GM21515 (cell line): ENCODE measurements around the gene ZBTB9.
"Not testable (repeated sequence)": the region's sequence is repeated elsewhere in the genome, so short reads cannot be mapped to it uniquely, and the experiment has no call there.

Experiments
- ATAC-seq: cut with Tn5 transposase; IDR thresholded peaks from one replicate; pipeline ENCODE4 v1.9.1; 2021; ENCODE audit not compliant: unreplicated experiment

Gene ZBTB9

DNA sequence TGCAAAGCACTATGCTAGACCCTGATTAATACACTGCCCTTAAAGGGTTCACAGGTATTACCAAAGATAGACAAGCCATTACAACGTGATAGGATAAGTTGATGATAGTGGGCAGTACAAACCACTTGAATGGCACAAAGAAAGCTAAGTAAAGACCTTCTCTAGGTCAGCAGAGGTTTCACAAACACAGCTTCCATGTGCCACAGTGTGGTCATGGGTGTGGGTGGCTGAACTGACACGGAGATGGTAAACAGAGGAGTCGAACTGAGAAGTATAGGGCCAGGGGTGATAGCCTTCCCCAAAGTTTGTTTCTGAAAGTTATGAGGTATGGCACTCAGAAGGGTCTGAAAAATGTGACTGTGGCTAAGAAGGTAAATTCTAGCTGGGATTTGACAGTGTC, 4.3 kb downstream of the ZBTB9 start:
- ATAC-seq, result no peak

- ATAC-seq, result no peak
These were observed 4.8 kb downstream of the ZBTB9 start for GRCh38 chr6:33459226-33459625.

DNA sequence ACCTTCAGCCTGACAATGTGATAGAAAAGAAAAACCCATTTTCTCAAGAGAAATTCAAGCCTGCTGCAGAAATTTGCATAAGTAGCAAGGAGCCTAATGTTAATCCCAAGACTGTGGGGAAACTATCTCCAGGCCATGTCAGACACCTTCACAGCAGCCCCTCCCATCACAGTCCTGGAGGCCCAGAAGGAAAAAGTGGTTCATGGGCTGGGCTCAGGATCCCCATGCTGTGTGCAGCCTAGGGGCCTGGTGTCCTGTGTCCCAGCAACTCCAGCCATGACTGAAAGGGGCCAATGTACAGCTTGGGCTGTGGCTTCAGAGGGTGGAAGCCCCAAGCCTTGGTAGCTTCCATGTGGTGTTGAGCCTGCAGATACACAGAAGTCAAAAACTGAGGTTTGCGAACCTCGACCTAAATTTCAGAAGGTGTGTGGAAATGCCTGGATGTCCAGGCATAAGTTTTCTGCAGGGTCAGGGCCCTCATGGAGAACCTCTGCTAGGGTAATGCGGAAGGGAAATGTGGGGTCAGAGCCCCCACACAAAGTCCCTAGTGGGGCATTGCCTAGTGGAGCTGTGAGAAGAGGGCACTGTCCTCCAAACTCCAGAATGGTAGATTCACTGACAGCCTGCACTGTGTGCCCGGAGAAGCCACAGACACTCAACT, 11.8 kb downstream of the ZBTB9 start:
- ATAC-seq, result no peak

DNA sequence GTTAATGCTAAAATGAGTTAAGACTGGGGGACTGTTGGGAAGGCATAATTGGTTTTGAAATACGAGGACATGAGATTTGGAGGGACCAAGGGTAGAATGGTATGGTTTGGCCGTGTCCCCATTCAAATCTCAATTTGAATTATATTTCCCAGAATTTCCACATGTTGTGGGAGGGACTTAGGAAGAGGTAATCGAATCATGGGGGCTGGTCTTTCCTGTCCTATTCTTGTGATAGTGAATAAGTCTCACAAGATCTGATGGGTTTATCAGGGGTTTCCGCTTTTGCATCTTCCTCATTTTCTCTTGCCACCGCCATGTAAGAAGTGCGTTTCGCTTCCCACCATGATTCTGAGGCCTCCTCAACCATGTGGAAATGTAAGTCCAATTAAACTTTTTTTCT, 12.7 kb downstream of the ZBTB9 start:
- ATAC-seq, result no peak

- no peak for ATAC-seq
These were observed 15.3 kb downstream of the ZBTB9 start for GRCh38 chr6:33469661-33470060.

GRCh38 chr6:33477864-33478263, 23.5 kb downstream of the ZBTB9 start:
- no peak for ATAC-seq

- ATAC-seq, result no peak
These were observed 26.8 kb downstream of the ZBTB9 start for GRCh38 chr6:33481192-33481591.

GRCh38 chr6:33482620-33483019, 28.2 kb downstream of the ZBTB9 start:
- not testable (repeated sequence) for ATAC-seq

- ATAC-seq, result no peak
These were observed 29.3 kb downstream of the ZBTB9 start for GRCh38 chr6:33483678-33484077.

DNA sequence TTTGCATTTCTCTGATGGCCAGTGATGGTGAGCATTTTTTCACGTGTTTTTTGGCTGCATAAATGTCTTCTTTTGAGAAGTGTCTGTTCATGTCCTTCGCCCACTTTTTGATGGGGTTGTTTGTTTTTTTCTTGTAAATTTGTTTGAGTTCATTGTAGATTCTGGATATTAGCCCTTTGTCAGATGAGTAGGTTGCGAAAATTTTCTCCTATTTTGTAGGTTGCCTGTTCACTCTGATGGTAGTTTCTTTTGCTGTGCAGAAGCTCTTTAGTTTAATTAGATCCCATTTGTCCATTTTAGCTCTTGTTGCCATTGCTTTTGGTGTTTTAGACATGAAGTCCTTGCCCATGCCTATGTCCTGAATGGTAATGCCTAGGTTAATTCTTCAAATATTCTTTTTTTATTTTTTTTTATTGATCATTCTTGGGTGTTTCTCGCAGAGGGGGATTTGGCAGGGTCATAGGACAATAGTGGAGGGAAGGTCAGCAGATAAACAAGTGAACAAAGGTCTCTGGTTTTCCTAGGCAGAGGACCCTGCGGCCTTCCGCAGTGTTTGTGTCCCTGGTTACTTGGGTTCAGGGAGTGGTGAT, 30.4 kb downstream of the ZBTB9 start:
- not testable (repeated sequence) for ATAC-seq

GRCh38 chr6:33485680-33486079, 31.3 kb downstream of the ZBTB9 start:
- ATAC-seq, result not testable (repeated sequence)

- ATAC-seq, result no peak
These were observed 34.0 kb downstream of the ZBTB9 start for GRCh38 chr6:33488339-33488738.

DNA sequence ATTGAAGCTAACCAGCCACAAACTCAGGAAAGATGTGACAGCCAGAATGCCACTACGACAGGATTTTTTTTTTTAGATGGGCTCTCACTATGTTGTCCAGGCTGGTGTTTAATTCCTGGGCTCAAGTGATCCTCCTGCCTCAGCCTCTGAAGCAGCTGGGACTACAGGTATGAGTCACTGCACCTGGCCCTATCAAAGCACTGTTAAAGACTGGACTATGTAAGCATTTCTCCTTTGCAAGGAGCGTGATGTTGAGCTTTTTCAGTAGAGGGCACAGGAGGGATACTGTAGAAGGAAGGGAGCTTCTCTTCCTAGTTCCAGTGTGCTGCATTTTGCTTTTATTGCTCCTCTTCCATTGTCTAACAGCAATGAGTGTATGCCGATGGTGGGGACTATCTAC, 35.8 kb downstream of the ZBTB9 start:
- no peak for ATAC-seq

DNA sequence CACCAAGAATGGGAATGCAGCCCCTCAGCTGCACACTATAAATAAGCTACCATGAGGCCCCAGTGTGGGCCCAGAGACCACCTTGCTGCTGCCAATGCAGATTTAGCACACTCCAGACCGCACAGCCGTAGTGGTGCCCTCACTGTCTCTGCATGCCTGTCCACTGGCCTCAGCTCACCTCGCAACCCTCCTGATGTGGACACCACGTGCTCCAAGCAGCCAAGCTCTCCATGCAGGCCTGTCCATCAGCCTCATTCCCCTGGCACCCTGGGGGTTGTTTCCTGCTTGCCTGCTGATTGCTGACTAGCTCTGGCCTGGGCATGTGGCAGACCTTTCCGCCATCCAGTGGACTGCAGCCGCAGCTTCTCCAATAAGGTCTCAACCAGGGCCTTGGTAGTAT, 36.2 kb downstream of the ZBTB9 start:
- no peak for ATAC-seq

DNA sequence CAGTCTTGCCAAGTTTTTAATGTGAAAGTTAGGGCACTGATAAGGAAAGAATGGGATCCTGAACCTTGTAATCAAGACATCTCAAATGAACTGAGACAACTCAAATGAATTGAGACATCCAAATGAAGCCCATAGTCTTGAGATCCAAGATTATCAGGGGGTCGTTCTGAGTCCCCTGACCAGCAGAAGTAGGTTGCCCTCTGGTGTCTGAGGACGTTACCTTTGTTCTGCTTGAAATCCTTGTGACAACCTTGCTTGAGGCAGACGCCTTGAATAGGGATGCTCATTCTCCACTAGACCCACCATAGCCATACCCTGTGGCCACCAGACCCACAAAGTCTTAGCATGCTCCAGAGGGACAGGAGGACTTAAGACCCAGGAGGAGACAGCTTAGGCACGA, 37.7 kb downstream of the ZBTB9 start:
- ATAC-seq, result no peak

DNA sequence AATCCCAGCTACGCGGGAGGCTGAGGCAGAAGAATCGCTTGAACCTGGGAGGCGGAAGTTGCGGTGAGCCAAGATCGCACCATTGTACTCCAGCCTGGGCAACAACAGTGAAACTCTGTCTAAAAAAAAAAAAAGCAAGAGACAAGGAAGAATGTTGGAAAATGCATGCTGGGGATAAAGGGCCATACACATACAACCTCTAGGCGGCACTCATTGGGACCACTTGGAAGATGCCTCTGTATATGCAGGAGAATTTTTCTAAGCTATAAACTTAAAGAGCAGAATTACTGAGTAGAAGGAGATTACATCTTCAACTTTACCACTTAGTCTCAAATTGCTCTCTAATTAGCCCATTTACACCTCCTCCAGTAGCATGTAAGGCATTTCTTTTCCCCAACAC, 42.8 kb downstream of the ZBTB9 start:
- no peak for ATAC-seq

DNA sequence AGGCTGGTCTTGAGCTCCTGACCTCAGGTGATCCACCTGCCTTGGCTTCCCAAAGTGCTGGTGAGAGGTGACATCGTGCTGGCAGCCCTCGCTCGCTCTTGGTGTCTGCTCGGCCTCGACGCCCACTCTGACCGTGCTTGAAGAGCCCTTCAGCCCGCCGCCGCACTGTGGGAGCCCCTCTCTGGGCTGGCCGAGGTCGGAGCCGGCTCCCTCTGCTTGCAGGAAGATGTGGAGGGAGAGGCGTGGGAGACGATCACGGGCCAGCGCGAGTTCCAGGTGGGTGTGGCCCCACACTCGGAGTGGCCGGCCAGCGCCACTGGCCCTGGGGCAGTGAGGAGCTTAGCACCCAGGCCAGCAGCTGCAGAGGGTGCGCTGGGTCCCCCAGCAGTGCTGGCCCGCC, 48.1 kb downstream of the ZBTB9 start:
- ATAC-seq, result no peak

- no peak for ATAC-seq
These were observed 50.1 kb downstream of the ZBTB9 start for GRCh38 chr6:33504486-33504885.

DNA sequence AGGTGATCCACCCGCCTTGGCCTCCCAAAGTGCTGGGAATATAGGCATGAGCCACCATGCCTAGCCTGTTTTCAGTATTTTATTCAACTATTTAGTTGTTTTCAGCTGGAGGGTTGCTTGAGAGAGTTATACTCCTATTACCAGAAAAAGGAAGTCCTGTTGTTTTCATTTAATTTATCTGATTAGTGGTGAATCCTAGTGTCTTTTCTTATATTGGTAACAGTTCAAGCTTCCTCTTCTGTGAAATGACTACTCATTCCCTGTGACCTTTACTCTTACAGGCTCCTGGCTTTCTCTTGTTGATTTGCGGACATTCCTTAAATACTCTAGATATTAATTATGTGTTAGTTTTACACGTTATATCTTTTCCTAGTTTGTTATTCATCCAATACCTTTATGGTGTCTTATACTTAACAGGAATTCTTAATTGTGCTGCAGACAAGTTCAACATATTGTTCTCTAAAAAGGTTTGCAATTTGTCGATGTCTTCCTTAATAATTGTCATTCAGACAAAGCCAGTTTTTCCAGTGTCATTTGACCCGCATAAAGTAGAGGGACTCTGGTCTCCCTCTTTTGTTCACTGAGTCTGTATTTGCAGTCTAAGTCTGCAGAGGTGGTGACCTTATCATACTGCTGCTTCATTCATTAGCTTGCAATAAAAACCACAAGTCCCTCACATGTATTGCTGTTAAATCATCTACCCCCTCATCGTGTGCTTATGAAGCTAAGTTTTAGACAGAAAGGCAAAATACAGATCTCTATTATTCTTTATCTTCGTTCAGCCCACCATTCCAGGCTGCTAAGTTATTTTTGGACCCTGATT, 51.4 kb downstream of the ZBTB9 start:
- no peak for ATAC-seq
